SK-N-DZ (cell line): Measurements from ENCODE around the gene MAPKAPK2.
A peak's percentile ranks its signal among the peaks of the same experiment; 100 is the strongest.

Experiments used
- DNase-seq: peaks from one replicate; pipeline ENCODE4 v3.0.0-alpha.2; 2015; ENCODE audit warnings: low spot score

Gene MAPKAPK2

DNA sequence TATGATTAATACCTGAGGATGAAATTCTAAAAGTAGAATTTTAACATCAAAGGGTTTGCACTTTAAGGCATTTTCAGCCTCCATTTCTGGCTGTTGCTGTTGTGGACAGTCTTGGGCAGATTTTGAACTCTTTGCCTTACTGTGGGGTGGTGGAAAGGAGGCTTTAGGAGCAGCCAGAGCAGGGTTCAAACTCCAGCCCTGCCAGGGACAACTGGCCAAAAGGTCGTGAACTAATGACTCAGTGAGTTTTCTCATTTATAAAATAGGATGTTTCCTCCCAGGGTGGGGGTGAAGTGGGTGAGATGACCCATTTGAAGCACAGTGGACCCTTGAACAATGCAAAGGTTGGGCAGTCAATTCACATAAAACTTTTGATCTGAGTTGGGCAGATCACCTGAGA is 36.7 kb downstream of the MAPKAPK2 start:
- DNase-seq, result no peak

DNA sequence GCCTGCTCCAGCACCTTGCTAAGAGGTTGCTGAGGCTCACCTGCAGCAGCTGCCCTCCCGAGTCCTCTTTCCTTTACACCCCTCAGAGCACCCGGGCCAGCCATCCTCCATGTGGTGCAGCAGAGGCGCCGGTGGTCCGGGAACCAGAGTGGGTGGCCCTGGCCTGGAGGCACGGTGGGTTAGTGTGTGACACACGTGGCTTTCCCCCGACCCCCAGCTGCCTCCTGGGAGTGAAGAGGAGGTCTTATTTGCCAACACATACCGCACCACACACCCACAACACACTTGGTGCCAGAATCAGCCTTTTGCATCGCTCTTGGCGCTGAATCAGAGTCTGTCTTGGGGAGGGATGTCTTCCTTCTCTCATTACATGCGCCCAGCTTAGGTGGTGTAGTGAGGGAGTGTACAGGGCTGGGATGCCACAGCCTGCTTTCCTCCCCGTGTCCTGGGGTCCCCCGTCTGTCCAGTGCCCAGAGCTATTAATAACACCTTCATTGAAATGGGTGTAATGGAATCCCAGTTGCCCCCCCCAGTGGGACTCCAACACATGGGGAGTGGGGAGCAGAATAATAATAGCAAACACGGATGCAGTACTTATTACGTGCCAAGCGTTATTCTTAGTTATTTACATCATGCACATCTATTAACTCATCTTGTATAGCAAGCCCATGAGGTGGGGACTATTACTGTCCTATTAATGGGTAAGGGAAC is 38.2 kb downstream of the MAPKAPK2 start:
- no peak for DNase-seq

DNA sequence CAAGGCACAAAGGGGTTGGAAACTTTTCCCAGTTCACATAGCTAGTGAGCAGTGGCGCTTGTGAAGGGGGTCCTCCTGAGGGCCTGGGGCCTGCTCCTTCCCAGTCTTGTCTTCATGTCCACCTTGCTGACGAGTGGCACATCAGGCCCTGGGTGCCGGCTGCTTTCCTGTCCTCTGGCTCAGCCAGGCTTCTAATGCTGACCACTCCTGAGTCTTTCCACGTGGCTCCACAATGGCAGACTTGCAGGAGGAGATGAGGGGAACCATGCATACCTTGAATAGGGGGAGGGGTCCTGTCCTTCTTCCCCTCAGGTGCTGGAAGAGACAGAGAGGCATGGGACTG is 38.7 kb downstream of the MAPKAPK2 start:
- no peak for DNase-seq

DNA sequence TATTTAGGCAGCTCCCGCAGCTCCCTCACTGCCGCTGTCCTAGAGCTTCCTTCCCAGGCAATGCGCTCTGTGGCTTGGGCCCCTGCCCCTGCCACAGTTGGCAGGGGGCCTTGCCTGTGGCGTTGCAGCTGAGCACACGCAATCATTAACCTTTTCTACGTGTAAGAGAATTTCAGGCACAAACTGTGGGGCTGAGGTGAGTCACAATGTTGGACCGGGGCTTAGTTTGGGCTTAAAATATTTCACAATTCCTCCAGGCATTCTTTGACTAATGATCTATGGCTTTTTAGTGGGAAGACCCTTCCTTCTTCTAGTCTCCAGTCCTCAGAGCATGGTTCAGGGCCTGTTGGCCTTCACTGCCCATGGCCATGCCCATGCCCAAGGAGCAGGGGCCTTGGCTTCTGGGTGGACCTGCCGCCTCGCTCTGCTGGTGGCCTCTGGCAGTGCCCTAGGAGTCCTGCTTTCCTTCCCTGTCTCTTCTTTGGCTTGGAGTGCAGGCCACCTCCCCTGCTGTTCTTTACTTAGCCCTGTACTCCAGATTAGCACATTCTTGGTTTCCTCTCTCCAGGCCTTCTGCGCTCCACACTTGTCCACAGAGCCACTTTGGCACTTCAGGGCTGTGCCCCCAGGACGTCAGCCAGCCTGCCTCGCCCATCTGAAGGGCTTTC is 39.2 kb downstream of the MAPKAPK2 start:
- DNase-seq, result no peak

DNA sequence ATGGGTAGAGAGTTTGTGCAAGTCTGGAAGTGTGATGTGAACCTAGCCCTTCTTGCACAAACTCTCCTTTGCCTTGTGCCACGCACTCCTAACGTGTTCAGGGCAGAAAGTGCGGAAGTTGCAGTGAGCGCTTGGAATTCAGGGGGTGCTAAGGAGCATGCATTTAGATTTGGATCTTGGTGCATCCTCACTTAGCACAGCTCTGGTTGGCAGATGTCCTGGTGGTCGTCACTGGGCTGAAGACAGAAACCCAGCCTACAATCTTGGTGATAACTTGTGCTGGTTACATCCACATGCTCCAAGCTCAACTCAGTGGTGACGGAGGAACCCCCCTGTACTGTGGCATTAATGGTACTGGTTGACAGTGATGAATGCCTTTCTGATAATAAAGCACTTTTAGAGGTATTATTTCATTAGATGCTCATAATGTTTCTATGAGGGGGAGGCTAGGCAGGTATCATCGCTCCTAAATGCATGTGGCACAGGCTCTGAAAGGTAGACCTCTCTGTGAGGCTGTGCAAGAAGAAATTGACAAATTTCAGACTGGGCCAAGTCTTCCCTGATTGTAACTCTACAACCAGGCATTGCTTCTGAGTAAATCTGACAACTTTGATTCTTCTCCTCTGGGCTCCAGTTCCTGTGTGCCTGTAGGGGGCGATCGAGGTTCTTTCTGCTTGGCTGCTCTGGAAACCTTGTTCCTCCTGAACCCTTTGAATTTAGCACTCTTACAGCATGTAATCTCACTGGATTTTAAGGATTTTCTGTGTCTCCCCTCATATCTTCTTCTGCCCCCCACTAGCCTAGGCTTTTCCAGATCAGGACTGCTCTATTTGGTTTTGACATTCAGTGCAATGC is 40.6 kb downstream of the MAPKAPK2 start:
- peak; percentile 19 for DNase-seq

DNA sequence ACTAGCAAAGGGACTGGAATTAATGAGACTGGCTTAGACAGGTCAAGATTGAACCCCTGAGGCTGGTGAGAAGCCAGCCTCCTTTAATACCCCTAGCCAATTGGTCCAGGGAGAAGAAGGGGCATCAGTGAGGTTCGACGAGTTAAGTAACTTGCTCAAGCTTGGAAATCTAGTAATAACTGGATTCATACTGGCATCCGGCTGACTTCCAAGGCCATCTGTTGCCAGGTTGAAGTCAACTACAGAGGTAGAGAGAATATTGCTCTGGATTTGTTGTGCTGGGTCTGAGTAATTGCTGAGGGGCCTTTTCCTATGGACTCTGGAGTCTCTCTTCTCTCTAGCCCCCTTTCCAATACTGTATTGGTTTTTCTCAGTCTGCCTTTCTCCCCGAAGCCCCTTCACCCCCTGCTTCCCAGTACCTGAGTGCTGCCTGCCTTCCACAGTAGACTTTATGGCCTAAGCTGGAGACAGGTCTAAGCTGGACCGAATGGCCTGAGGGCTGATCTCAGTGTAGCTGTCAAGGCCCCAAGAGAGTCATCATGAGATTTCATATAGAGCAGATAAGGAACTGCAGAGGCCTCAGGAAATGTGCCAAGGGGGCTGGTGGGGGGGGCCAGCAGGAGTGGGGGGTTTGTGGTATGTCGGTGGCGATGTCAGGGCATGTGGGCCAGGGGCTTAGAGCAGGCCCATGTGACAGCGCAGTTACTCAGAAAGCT is 43.4 kb downstream of the MAPKAPK2 start:
- no peak for DNase-seq

DNA sequence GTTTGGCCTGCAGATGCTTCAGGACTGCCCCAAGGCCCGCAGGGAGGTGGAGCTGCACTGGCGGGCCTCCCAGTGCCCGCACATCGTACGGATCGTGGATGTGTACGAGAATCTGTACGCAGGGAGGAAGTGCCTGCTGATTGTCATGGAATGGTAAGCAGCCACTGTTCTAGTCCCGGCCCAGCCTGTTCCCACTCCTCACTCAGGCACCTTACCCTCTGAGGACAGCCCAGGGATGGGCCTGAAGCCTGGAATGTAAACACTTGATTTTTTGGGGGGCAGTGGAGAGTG is 43.9 kb downstream of the MAPKAPK2 start:
- DNase-seq, result no peak

DNA sequence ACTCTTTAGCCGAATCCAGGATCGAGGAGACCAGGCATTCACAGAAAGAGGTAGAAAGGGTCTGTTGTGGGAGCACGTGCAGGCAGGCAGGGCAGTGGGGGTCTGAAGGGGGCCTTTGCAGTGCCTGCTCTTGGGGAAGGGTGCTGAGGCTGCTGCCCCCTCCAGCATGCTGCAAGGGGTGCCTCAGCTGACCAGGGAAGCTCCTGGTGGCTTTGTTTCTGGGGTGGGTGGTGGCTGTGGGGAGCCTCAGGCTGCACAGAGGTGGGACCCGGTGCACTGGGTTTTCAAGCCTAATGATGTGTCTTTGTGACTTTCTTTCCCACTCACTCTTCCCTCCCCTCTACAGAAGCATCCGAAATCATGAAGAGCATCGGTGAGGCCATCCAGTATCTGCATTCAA is 44.3 kb downstream of the MAPKAPK2 start:
- DNase-seq, result no peak

DNA sequence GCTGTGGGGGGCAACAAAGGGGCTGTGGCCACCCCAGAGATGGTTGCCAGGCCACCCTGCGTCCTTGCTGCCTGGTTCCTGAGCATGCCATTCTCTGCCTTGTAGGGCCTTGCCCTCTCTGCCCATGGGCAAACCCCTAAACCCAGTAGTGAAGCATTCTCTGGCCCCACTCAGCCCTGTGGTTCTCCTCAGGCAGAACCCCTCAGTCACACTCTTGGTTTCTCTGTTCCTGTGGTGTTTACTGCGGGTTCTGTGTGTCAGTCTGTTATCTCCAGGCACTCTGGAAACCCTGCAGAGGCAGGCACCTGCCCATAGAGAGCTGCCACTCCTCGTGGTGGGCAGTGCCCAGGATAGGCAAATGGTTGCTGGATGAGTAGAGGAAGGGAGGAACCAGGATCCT is 44.8 kb downstream of the MAPKAPK2 start:
- DNase-seq, result no peak

DNA sequence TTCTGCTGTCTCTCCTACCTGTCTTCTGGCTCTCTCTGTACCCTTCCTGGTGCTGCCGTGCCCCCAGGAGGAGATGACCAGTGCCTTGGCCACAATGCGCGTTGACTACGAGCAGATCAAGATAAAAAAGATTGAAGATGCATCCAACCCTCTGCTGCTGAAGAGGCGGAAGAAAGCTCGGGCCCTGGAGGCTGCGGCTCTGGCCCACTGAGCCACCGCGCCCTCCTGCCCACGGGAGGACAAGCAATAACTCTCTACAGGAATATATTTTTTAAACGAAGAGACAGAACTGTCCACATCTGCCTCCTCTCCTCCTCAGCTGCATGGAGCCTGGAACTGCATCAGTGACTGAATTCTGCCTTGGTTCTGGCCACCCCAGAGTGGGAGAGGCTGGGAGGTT is 47.8 kb downstream of the MAPKAPK2 start:
- DNase-seq, result no peak

DNA sequence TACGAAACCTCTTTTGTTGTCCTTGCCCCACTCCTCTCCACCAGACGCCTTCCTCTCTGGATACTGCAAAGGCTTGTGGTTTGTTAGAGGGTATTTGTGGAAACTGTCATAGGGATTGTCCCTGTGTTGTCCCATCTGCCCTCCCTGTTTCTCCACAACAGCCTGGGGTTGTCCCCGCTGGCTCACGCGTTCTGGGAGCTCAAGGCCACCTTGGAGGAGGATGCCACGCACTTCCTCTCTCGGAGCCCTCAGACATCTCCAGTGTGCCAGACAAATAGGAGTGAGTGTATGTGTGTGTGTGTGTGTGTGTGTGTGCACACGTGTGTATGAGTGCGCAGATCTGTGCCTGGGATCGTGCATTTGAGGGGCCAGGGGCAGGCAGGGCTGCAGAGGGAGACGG is 48.3 kb downstream of the MAPKAPK2 start:
- DNase-seq, result no peak

DNA sequence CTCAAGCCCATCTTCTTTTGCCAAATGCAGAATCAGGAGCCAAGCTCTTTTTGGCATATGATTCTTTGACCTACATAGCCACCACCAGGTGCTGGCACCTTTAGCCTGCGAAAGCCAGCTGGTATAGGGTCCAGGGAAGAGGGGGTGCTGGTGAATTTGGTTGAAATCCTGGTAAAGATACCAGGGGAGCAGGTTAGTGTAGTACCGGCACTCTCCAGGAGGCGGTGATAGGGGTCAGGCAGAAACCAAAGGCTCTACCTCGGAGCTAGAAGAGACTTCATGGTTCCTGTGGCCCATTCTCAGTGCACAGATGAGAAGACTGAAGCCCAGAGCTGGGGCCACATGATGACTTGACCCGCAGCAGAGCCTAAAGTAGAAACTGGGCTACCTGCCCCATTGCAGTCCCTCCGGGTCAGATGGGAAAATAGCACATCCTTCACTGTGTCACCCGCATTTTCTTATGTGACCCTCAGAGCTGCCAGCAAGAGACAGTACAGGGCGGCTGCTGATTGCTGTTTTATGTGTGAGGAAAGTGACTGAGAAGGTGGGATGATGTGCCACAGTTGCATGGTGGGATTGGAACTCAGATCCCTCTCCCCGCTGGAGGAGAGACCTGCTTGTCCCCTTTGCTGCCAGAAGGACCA is 49.9 kb downstream of the MAPKAPK2 start:
- no peak for DNase-seq

DNA sequence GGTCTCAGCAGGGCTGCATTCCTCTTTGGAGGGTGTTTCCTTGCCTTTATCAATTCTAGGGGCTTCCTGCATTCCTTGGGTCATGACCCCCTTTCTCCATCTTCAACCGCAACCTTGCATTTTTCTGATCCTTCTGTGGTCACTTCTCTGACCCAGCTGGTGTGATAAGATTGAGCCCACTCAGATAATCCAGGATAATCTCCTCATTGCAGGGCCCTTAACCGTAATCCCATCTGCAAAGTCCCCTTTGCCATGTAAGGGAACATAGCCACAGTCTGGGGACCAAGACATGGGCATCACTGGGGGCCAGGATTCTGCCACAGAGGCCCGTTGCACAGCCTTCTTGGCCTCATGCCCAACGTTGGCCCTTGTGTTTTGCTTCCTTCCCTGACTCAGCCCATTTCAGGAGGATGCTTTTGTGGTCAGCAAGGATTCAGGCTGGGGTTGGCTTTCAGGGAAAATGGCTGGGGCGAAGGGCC is 50.9 kb downstream of the MAPKAPK2 start:
- no peak for DNase-seq

DNA sequence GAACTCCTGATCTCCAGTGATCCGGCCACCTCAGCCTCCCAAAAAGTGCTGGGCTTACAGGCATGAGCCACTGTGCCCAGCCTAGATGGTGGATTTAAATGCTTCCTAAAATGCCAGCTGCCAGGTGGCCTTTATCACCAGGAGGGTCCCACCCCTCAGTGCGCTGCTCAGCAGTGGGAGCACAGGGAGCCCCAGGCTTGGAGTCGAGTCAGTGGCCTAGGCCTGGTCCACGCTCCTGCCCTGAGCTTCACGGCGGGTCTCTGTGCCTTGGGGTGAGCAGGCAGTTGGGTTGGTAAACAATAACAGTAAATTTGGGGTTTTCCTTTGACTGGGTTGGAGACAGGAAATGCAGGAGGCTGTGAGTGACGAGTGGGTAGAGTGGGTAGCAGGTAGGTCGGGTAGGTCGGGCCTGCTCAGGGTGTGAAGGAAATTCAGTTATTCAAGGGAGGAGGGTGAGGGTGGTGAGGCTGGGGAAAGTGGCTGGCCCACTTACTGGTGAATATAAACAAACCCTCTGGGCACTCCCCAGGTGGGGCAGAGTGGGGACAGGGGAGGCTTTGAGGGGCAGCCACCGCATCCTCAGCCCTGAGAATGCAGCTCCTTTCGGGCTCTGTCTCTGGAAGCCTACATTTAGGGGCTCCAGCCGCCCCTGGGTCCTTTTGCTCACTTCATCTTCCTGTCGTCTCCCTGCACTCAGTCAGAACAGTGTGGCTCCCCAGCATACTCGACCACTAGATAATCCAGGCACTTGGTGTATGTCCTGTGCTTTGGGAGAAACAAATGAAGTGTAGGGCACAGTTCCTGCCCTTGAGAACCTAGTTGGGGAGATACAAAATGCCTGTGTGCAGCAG is 52.4 kb downstream of the MAPKAPK2 start:
- no peak for DNase-seq

DNA sequence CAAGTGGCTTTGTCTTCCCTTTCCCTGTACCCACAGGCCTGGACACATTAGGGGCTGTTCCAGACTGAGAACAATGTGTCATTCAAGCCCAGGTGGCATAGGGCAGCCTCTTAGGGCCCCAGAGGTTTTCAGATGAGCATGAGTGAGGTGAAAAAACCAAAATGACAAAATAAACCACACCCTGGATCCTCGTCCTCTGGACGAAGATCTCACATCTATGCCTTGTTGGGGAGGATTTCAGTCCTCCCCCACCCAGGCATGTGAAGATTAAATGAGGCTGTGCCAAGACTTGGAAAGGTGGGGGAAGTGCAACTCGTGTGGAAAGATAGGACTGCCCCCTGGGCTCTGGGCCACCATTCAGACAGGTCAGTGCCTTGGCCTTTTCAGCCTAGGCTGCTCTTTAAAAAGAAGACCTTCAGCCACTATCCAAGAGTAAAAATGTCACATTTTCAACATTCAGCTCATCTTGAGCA is 53.1 kb downstream of the MAPKAPK2 start:
- DNase-seq, result no peak

DNA sequence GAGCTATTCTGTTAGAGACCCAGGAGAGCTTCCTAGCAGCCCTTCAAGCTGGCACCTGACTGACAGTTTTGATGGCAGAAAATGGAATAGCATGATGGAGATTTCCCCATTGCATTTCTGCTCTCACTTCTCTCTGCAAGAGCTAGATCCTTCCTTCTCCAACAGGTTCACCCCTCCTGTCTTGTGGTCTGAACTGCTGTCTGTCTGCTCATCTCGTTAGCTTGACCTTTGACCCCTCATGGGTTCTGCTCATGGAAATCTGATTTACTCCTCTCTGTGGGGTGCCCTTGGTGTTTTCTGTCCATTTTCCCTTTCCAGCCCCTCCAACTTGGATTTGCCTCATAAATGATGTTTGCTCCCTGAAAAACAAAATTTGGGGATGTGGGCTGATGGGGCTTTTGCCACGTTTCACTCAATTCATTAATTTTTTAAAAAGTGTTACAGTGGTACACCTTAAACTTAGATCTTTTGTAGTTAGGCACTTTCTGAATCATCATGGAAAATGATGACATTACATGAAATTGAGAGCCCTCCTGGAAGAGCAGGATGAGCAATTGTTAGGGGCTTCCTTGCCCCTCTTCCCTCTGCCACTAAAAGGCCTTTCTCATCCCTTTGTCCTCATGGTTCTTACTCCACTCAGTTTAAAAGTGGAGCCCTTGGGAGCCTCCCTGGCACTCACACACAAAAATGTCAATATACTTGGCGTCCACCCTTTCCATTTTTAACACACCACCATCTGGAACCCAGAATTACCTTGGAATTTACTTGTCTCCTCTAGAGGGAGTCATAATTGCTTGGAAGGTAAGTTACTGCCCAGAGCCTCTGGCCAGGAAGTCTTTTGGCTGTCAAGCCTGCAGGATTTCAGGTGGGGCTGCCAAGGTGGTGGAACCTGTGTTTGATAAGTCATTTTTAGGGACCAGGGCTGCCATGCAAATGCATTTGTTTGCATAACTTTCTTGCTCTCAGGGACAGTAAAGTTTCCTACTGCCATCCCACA is 54.0 kb downstream of the MAPKAPK2 start:
- DNase-seq, result no peak

DNA sequence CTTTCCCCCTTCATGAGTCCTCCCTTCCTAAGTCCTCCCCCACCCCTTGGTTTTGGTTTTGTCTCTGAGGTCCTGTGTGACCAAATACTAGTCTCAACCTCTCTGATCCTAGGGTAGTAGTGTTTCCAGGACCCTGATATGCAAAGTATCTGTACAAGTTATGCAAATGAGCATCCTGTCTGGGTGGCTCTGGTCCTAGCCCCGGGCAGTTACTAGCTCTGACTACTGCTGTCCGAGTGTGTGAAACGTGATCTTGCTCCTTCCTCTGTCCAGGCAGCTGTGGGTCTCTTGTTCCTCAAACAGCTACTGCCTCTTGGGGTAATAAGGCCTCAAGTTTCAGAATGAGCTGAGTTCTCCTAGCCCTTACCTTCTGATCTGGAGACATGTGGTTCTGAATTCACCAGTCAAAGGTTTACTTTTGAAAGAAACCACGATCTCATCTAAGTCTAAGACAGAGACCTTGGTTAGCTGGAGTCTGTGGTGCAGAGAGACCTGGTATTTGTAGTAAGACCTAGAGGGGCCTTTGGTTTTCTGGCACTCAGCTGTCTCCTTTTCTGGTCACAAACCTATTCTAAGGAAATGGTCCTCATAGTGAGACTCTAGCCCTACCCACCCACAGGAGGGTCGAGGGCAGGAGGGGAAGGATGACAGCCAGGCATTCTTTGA is 54.8 kb downstream of the MAPKAPK2 start:
- no peak for DNase-seq

DNA sequence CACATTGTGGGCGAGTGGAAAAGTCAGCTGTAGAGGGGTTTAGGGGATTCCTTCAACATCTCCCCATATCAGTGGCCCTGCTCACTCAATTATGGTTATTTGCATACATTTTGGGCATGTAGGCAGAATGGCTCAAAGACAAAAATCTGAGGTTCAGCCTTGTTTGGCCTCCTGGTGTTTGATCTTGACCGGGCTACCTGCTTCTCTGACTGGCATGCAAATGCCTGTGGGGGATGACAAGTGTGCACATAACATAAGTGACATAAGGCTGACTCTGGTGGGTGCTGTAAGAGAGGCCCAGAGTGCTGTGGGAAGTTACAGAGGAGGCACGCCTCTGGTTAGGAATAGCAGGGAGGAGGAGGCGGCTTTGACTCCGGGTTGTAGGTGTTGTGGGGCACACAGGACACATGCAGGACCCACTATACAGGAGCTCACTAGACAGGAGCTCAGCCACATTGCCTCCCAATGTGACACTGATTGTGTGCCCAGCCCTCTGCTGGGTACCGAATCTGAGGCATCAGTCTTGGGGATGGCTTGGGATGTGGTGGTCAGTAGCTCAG is 56.5 kb downstream of the MAPKAPK2 start:
- no peak for DNase-seq
